ENCODE results near the gene LYST. TPM values are rescaled to one million over a fixed set of nuclear protein-coding genes. Genes with fewer than 3 reads are reported as not detected.

LYST gene
- total RNA-seq, 1 experiment from 2014 or later = 4.8 TPM

GRCh38 chr1:235838021-235838420 is 28.7 kb downstream of the LYST start:
- intact Hi-C loops (cut with micrococcal nuclease) = no loop called here
- Histone ChIP-seq H3K36me3 (ENCODE audit: low read depth, low read length) (no peaks in the 10 kb centered on the region), H3K9me3 (ENCODE audit: low read length) (no peaks in the 10 kb centered on the region), H3K9me2 (replicated peaks; ENCODE audit: low read length) (no peaks in the 10 kb centered on the region), H2AFZ (ENCODE audit: low read length) (no peak overlapping the region), H3K9ac (ENCODE audit: low read length) (no peak overlapping the region), H4K20me1 (ENCODE audit: low read length) (no peaks in the 10 kb centered on the region), H3K4me3 (ENCODE audit: low read length) (no peak overlapping the region), H3K27me3 (ENCODE audit: low read length) (no peaks in the 10 kb centered on the region), H3K27ac (ENCODE audit: low read length) (no peak overlapping the region), H3K4me2 (ENCODE audit: low read length) (no peak overlapping the region), H3K4me1 (ENCODE audit: insufficient read depth, low read length) (no peaks in the 10 kb centered on the region), H3K79me2 (ENCODE audit: low read length) (0 out of 2 replicates have a peak, but pooled peaks cover 5% of the 10 kb centered on the region), H3F3A (ENCODE audit: low read length, unreplicated experiment) (no peaks in the 10 kb centered on the region)
- BruUV-seq (replicated peaks) = no TSS peak
- CTCF ChIA-PET = no interaction called here
- POLR2A ChIA-PET (ENCODE audit: unreplicated experiment) = no interaction called here
- DNase-seq (no peak), ATAC-seq (no peak)
- TF ChIP-seq EZH2 (IDR thresholded peaks at IDR 0.05; ENCODE audit: low read length, unreplicated experiment) (no peak), EZH2phosphoT487 (IDR thresholded peaks at IDR 0.05; ENCODE audit: borderline replicate concordance, low read length) (no peak)
- TF ChIP-seq, protein P1, sequence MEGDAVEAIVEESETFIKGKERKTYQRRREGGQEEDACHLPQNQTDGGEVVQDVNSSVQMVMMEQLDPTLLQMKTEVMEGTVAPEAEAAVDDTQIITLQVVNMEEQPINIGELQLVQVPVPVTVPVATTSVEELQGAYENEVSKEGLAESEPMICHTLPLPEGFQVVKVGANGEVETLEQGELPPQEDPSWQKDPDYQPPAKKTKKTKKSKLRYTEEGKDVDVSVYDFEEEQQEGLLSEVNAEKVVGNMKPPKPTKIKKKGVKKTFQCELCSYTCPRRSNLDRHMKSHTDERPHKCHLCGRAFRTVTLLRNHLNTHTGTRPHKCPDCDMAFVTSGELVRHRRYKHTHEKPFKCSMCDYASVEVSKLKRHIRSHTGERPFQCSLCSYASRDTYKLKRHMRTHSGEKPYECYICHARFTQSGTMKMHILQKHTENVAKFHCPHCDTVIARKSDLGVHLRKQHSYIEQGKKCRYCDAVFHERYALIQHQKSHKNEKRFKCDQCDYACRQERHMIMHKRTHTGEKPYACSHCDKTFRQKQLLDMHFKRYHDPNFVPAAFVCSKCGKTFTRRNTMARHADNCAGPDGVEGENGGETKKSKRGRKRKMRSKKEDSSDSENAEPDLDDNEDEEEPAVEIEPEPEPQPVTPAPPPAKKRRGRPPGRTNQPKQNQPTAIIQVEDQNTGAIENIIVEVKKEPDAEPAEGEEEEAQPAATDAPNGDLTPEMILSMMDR (conservative IDR thresholded peaks at IDR 0.05; ENCODE audit: low read depth, low read length) = no peak

DNA sequence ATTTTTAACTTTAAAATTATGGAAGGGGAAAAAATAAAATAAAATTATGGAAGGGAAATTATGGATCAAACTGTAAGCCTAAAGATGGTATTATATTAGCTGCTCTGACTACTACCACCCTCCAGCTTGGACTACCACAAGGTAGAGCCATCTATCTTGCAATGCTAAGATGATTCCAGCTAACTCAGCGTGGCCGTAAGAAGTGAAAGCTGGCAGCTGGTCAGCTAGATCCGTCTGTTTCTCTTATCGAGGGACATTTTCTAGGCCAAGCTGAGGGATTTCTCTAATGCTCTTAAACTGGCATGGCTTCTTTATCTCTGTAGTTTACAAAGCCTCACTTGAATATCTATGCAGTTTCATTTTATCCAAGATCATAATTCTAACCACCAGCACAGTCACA is 31.5 kb downstream of the LYST start:
- Histone ChIP-seq H3K4me3 (ENCODE audit: low read length) (no peak overlapping the region), H3K9ac (ENCODE audit: low read length) (no peak overlapping the region), H3K27ac (ENCODE audit: low read length) (no peak overlapping the region), H3K27me3 (ENCODE audit: low read length) (no peaks in the 10 kb centered on the region), H3K36me3 (ENCODE audit: low read depth, low read length) (no peaks in the 10 kb centered on the region), H4K20me1 (ENCODE audit: low read length) (no peaks in the 10 kb centered on the region), H2AFZ (ENCODE audit: low read length) (no peak overlapping the region), H3K9me2 (replicated peaks; ENCODE audit: low read length) (no peaks in the 10 kb centered on the region), H3K4me2 (ENCODE audit: low read length) (no peak overlapping the region), H3F3A (ENCODE audit: low read length, unreplicated experiment) (no peaks in the 10 kb centered on the region), H3K79me2 (ENCODE audit: low read length) (no peaks in the 10 kb centered on the region), H3K4me1 (ENCODE audit: insufficient read depth, low read length) (no peaks in the 10 kb centered on the region), H3K9me3 (ENCODE audit: low read length) (no peaks in the 10 kb centered on the region)
- ChIA-PET POLR2A (ENCODE audit: unreplicated experiment) (no interaction called here), CTCF (no interaction called here)
- ATAC-seq (no peak), DNase-seq (no peak)
- BruUV-seq (replicated peaks) = no TSS peak
- TF ChIP-seq EZH2phosphoT487 (IDR thresholded peaks at IDR 0.05; ENCODE audit: borderline replicate concordance, low read length) (no peak), EZH2 (IDR thresholded peaks at IDR 0.05; ENCODE audit: low read length, unreplicated experiment) (no peak)
- TF ChIP-seq, protein P1 (conservative IDR thresholded peaks at IDR 0.05; ENCODE audit: low read depth, low read length) = no peak
- intact Hi-C loops (cut with micrococcal nuclease) = no loop called here

GRCh38 chr1:235834620-235835019 is 32.1 kb downstream of the LYST start:
- no peak overlapping the region for H3K27ac ChIP-seq (ENCODE audit: low read length)
- H4K20me1 ChIP-seq (ENCODE audit: low read length) = no peaks in the 10 kb centered on the region
- POLR2A ChIA-PET (ENCODE audit: unreplicated experiment) = no interaction called here
- no peaks in the 10 kb centered on the region for H3F3A ChIP-seq (ENCODE audit: low read length, unreplicated experiment)
- no peak for ATAC-seq
- H3K4me1 ChIP-seq (ENCODE audit: insufficient read depth, low read length) = no peaks in the 10 kb centered on the region
- CTCF ChIA-PET = no interaction called here
- intact Hi-C loops (cut with micrococcal nuclease) = no loop called here
- no peaks in the 10 kb centered on the region for H3K27me3 ChIP-seq (ENCODE audit: low read length)
- no peak overlapping the region for H3K9ac ChIP-seq (ENCODE audit: low read length)
- no peak overlapping the region for H3K4me3 ChIP-seq (ENCODE audit: low read length)
- H3K79me2 ChIP-seq (ENCODE audit: low read length) = no peaks in the 10 kb centered on the region
- no peak overlapping the region for H2AFZ ChIP-seq (ENCODE audit: low read length)
- DNase-seq = no peak
- no peak overlapping the region for H3K4me2 ChIP-seq (ENCODE audit: low read length)
- H3K9me2 ChIP-seq (replicated peaks; ENCODE audit: low read length) = no peaks in the 10 kb centered on the region
- no TSS peak for BruUV-seq (replicated peaks)
- TF ChIP-seq EZH2phosphoT487 (IDR thresholded peaks at IDR 0.05; ENCODE audit: borderline replicate concordance, low read length) = no peak
- H3K9me3 ChIP-seq (ENCODE audit: low read length) = no peaks in the 10 kb centered on the region
- peaks cover 3% of the 10 kb centered on the region; the same call in 1 of the 2 replicates for H3K36me3 ChIP-seq (ENCODE audit: low read depth, low read length)
